ENCODE results near the gene WNT1.

The WNT1 gene

GRCh38 chr12:48978291-48978740, at the start of gene WNT1:
WNT1 (plus strand) TSS chr12:48978322; CDS start chr12:48978651, 329 bp downstream.
- DNase-seq (ENCODE audit: low read depth), result no peak

DNA sequence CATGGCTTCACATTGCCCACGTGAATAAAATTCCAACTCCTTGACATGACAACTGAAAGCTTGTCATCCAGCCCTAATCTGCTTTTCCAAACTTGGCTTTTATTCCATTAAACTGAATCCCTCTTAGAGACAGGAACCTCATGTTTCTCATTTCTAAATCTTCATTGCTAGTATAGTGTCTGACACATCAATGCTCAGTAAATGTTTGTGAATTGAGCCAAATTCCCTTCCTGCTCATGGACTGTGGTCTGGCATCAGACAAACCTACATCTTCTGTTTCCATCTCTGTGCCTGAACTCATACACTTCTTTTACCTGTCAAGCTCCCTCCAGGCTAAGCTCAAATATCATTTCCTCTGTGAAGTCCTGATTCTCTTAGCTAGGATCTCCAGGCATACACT, 48.6 kb upstream of the WNT1 start:
- no peak for DNase-seq (ENCODE audit: low read depth)

DNA sequence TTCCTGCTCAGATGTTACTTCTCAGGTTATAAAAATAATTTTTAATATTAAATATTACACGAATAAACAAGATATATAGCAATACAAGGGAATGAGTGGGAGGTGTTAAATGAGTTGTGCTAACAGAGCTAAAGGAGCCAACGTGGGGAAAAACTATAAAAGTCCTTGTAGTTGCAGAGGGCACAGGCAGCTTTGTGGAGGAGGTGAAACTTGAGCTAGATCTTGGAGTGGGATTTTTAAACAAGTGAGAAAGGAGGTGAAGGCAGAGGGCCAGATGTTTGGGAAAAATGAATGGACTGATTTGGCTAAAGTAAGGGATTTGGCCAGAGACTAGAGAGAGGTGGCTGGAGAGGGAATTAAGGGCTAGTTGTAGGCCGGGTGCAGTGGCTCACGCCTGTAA, 47.6 kb upstream of the WNT1 start:
- no peak for DNase-seq (ENCODE audit: low read depth)

DNA sequence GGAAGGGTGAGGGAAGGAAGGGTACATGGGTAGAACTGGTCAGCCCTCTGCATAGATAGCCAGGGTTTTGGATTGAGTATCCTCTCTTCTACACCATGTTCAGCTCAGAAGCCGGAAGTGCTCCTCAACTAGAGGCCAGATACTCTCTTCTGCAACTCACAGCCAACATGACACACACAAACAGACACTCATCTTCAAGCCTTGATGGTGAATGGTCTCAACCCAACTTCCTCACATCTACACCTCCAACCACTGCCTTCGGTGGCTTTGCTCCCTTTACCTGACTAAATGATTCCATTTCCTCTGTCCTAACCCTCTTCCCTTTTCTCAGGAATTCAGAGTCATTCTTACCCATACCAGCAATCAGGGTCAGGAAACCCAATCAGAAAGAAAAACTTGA, 45.2 kb upstream of the WNT1 start:
- no peak for DNase-seq (ENCODE audit: low read depth)

DNA sequence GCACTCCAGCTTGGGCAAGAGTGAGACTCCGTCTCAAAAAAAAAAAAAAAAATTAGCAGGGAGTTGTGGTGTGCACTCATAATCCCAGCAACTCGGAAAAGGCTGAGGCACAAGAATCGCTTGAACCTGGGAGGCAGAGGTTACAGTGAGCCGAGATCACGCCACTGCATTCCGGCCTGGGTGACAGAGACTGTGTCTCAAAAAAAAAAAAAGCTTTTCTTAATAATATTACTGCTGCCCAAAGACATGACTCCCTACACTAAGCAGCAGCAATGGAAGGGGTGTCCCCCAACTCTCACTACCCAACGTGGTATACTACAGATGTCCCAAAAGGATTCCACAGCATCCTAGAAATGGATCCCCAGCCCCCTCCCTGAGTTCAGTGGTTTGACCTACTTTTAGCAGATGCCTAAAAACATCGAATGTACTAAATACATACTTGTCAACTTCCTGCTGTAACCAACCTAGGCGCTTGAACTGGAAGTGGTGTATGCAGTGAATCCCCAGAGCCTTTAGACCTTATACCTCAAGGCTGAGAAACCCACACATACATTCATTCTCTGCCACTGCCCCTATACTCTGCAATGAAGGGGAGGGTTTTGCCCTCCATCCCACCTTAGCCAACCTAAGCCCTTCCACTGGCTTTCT, 44.3 kb upstream of the WNT1 start:
- no peak for DNase-seq (ENCODE audit: low read depth)

- DNase-seq (ENCODE audit: low read depth), result no peak
Measured at GRCh38 chr12:48934312-48934706, 43.8 kb upstream of the WNT1 start.

- no peak for DNase-seq (ENCODE audit: low read depth)
Measured at GRCh38 chr12:48936379-48936979, 41.6 kb upstream of the WNT1 start.

- no peak for DNase-seq (ENCODE audit: low read depth)
Measured at GRCh38 chr12:48937170-48937569, 41.0 kb upstream of the WNT1 start.

DNA sequence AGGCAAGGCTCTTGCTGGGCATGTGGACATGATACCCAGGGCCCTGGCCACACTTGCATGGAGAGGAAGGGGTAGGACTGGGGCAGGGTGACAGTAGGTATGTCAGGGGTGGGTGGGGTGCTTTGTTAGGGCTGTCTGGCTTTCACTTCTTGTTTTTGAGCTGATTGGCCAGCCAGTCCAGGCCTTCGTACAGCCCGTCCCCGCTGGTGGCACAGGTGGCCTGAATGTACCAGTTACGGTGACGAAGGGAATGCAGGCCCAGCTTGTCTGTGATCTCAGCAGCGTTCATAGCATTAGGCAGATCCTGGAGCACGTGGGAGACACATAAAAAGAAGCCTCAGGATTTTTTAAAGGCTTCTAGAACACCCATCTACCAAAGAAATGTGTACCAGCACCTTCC, 39.3 kb upstream of the WNT1 start:
- DNase-seq (ENCODE audit: low read depth), result no peak

GRCh38 chr12:48940181-48940580, 37.9 kb upstream of the WNT1 start:
- no peak for DNase-seq (ENCODE audit: low read depth)

- DNase-seq (ENCODE audit: low read depth), result no peak
Measured at GRCh38 chr12:48943221-48943620, 34.9 kb upstream of the WNT1 start.

GRCh38 chr12:48946205-48946604, 31.9 kb upstream of the WNT1 start:
- no peak for DNase-seq (ENCODE audit: low read depth)

DNA sequence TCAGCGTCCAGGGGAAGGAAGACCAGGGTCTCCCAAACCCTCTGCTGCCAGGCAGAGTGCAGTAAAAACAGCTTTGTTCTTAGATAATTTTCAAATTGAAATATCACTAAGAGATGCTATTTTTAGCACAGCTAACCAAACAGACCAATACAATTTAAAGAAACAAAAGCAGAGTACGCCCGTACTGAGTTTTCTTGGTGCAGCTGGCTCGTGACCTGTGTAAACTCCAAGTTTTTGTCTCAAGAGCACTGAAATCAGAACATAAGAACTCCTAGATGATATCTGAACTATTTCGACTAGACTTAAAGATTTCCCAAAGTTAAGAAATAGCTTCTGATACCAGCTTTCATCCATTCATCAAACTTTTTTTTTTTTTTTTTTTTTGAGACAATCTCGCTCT, 31.2 kb upstream of the WNT1 start:
- no peak for DNase-seq (ENCODE audit: low read depth)

GRCh38 chr12:48947727-48948126, 30.4 kb upstream of the WNT1 start:
- no peak for DNase-seq (ENCODE audit: low read depth)

DNA sequence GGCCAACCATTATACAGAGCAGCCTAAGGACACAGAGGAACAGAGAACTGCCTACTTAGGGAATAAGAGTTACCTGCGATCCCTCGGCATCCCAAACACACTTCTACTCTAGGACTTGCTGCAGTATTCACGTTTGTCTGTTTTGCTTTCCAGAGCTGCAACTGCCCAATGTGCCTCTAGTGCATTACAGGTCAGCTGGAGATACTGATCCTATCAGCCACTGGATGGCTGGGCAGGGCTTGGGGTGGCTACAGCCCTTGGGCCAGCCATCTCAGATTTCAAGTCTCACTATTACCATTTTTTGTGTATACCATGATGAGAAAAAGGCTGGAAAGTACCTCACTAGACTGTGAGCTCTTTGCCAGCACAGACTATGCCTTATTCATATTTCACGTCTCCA, 25.4 kb upstream of the WNT1 start:
- no peak for DNase-seq (ENCODE audit: low read depth)

DNA sequence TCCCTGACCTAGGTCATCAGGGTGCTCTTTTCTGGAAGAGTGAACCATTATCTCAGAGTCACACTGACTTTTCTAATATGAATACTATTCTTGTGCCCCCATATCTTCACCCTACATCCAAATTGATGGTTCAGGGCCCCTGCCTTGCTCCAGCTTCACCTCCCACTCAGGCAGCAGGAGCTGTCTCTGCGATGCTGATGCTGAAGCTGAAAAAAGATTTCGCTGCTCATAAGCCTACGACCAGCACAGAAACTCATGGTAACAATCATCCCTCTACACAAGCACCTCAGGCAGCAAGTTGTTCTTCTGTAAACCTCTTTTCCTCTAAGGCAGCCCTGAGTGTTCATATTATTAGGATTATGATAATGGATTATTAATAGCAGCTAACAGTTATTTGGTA, 24.1 kb upstream of the WNT1 start:
- no peak for DNase-seq (ENCODE audit: low read depth)

DNA sequence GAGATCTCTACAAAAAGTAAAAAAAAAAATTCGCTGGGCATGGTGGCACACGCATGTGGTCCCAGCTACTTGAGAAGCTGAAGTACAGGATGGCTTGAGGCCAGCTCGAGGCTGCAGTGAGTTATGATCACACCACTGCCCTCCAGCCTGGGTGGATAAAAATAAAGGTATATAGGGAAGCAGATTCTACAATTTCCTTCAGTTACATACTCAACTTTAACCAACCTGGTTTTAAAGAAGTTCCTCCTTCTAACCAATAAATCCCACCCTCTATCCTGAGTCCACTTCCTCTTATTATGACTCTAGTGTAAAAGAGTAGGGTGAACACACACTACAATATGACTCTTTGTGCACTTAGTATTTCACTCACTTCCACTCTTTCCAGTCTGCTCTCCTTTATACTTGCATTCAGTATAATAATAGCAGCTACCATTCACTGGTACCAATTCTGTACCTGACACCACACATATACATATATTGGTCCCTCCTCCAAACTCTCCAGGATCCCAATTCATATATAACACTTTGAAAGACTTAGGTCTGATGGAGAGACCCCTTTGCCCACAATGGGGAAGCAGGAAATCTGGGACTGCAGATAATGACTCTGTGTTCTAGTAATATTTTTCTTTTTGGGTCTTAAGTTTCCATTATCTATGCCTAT, 23.2 kb upstream of the WNT1 start:
- DNase-seq (ENCODE audit: low read depth), result no peak

DNA sequence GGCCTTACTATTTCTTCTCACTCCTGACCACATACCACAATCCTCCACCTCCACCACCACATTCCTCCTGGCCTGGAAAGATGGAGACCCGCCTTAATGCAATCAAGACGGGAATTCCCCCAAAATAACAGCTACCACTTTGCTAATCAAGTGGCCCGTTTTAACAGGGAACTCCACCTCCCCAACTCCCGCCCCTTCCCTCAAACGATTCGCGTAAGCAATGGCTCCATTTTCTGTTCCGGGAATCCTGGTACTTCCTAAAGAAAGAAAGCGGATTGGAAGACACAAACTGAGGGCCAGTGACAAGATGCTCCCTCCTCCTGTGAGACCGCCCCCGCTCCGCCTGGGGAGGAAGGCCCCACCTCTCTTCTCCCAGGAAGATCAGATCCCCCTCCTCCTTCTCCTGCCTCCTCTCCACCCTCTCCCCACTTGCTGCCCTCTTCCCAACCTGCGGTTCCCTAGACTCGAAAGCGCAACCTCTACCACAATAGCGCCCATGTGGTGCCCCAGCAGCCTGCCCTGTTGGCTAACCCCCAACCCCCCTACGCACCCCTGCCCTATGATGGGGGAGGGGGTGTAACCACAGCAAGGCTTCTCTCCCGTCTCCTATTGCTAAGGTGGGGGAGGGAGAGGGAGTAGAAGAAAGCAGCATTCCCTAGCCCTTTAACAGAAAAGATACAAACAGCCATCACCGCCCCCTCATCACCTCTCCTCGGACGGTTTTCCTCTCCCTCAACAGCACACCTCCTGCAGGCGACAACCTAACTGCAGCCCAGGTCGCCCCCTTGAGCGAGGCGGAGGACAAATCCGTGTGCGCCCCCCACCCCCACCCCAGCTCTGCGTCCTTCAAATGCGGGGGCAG, 21.6 kb upstream of the WNT1 start:
- peak; percentile 87 for DNase-seq (ENCODE audit: low read depth)

DNA sequence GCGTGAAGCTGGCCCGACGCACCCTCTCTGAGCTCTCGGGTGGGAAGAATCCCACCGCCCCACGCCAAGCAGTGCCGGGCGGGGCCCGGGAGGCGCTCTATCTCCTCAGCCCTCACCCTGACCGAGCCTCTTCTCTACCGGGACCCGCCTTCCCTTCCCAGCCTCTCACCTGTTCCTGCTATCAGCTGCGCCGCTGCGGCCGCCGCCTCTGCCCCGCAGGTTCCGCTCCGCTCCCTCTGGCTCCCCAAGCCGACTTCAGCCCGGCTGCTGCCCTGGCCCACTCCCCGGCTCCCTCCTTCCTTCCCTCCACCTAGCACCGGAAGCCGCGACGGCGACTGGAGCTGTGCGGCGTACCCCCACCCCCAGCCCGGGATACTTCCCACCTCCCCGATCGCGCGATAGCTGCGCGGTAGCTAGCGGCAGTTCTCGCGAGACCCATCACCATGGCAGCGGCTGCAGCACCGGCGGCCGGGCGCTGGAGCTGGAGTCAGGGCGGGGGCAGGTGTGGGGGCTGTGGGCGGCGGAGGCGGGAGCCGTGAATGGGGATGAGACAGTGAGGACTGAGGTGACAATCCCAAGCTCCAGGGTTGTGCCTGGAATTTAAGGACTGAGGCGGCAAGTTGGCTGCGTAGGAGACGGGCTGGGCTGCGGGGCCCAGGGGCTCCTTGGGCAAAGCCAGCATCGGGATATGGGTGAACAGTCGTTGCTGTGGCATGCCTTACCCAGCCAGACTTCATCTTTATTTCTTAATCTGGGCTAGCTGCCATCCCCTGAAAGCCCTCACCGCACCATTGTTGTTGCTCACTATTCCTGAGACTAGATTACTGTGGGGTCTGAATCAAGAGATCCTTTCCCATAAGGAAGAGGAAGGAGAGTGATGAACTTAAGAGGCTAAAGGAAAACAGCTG, 20.7 kb upstream of the WNT1 start, which contains the start of gene ARF3:
Gene ARF3 (minus strand): TSS at position 347 of the 908 bp plus-strand sequence. CDS start 16,392 bp downstream, outside the sequence.
- peak; percentile 95 for DNase-seq (ENCODE audit: low read depth)

- DNase-seq (ENCODE audit: low read depth), result no peak
Measured at GRCh38 chr12:48958049-48958388, 20.1 kb upstream of the WNT1 start.

GRCh38 chr12:48960834-48961233, 17.3 kb upstream of the WNT1 start:
- no peak for DNase-seq (ENCODE audit: low read depth)

DNA sequence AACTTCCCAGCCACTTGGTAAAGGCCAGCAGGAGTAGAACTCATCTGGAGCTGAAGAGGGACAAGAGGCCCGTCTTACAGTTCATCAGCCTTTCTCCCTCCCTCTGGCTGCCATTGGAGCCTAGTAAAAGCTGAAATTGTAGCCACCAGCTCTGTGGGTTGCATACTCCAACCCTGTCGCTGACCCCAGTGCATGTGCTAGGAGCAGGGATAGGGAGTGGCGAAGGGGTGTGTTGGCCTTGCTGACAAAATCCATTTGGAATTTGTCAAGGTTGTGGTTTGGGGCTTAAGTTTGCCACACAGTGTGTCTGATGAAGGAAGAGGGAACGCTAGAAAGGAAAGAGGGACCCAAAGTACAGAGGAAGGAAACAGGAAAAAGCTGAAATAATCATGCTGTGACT, 16.8 kb upstream of the WNT1 start:
- DNase-seq (ENCODE audit: low read depth), result no peak

All from CMK (cell line).